ENCODE data around the gene CD109.

The CD109 gene

DNA sequence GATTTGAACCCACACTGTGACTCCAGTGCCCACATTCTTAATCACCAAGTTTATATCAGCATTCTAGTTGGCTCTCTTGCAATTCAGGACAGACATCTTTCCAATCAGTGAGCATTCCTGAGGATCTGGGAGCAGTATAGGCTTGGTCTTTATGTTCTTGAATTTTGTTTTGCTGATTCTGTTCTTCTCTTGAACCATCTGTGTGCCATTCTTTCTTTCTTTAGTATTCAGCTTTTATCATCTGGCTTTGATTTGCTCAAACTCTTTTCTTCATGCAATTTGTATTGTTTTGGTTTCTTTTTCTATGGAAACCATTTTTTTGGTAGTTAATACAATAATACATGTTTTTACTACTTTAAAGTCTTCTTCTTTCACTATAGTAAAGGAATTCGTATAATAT is 162.4 kb downstream of the CD109 start:
- DNase-seq, result no peak
- TF ChIP-seq POLR2A (IDR thresholded peaks at IDR 0.05; ENCODE audit: low read length) (no peak), GATA1 (IDR thresholded peaks at IDR 0.05; ENCODE audit: low read depth, low read length) (no peak)

GRCh38 chr6:73860303-73860702 is 164.3 kb downstream of the CD109 start:
- no peak for DNase-seq
- TF ChIP-seq POLR2A (IDR thresholded peaks at IDR 0.05; ENCODE audit: low read length) (no peak), GATA1 (IDR thresholded peaks at IDR 0.05; ENCODE audit: low read depth, low read length) (no peak)

GRCh38 chr6:73866305-73866704 is 170.3 kb downstream of the CD109 start:
- no peak for DNase-seq
- TF ChIP-seq POLR2A (IDR thresholded peaks at IDR 0.05; ENCODE audit: low read length) (no peak), GATA1 (IDR thresholded peaks at IDR 0.05; ENCODE audit: low read depth, low read length) (no peak)

DNA sequence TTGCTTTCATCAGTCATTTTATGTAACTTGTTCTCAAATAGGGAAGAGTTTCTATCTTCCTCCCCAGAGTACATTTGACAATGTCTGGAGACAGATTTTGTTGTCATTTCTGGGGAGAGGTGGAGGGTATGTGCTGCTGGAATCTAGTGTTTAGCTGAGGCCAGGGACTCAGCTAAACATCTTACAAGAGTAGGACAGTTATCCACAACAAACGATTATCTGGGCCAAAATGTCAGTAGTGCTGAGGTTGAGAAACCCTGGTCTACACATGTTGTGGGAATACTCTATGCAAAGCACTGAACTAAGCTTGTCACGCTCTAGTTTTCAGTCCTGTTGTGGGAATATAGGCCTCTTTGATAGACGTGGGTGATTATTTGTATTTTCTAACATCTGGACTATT is 171.4 kb downstream of the CD109 start:
- no peak for DNase-seq
- TF ChIP-seq POLR2A (IDR thresholded peaks at IDR 0.05; ENCODE audit: low read length) (no peak), GATA1 (IDR thresholded peaks at IDR 0.05; ENCODE audit: low read depth, low read length) (no peak)

DNA sequence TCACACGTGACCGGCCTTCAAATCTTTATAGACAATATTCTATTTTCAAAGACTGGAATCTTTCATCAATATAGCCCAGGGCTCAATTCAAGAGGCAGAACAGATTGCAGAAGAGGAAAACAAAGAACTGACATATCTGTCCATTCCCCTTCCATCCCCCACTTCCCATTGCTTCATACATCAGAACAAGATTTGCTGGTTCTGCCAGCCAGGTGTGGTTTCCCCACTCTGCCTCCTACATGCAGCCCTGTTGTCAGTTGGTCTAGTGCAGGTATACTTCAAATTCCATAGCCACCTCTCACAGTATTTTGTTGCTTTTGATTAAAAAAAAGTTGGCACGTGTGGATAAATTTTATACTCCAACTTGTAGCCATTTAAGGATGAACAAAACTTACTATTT is 174.9 kb downstream of the CD109 start:
- DNase-seq, result no peak
- TF ChIP-seq POLR2A (IDR thresholded peaks at IDR 0.05; ENCODE audit: low read length) (no peak), GATA1 (IDR thresholded peaks at IDR 0.05; ENCODE audit: low read depth, low read length) (no peak)

GRCh38 chr6:73873081-73873480 is 177.1 kb downstream of the CD109 start:
- TF ChIP-seq POLR2A (IDR thresholded peaks at IDR 0.05; ENCODE audit: low read length), result no peak
- TF ChIP-seq GATA1 (IDR thresholded peaks at IDR 0.05; ENCODE audit: low read depth, low read length), result no peak
- no peak for DNase-seq

All from erythroblast (primary cell).